Progenitor cell of endocrine pancreas (in vitro differentiated cells): Measurements from ENCODE around the gene NT5DC2. TPM values are rescaled to one million over a fixed set of nuclear protein-coding genes. Genes with fewer than 3 reads are reported as not detected.

Experiments
- DNase-seq: peaks from one replicate; pipeline ENCODE4 v3.0.0; 2021; ENCODE audit warnings: low spot score; ENCODE audit not compliant: unreplicated experiment
- H3K27ac Mint-ChIP-seq: 2 replicates; pipeline ENCODE4 v1.8.0; 2021; ENCODE audit warnings: mild to moderate bottlenecking, moderate library complexity, mixed read lengths
- H3K27me3 Mint-ChIP-seq: 2 replicates; pipeline ENCODE4 v1.8.0; 2021; ENCODE audit warnings: mixed read lengths
- H3K36me3 Mint-ChIP-seq: 2 replicates; pipeline ENCODE4 v1.8.0; 2022; ENCODE audit warnings: mixed read lengths; ENCODE audit not compliant: insufficient read depth
- H3K4me1 Mint-ChIP-seq: 2 replicates; pipeline ENCODE4 v1.8.0; 2021; ENCODE audit warnings: low read depth, mixed read lengths
- H3K4me3 Mint-ChIP-seq: 2 replicates; pipeline ENCODE4 v1.8.0; 2021; ENCODE audit warnings: low read depth, mild to moderate bottlenecking, moderate library complexity, mixed read lengths
- H3K9me3 Mint-ChIP-seq: 2 replicates; pipeline ENCODE4 v1.8.0; 2021; ENCODE audit warnings: low read depth, mixed read lengths
- CTCF ChIP-seq: fragments of 200-600 bp; sonication (generic); IDR thresholded peaks from one replicate; pipeline ENCODE4 v1.5.0; 2021; ENCODE audit warnings: antibody characterized with exemption, mild to moderate bottlenecking; ENCODE audit not compliant: unreplicated experiment
- total RNA-seq: library from RNA; stranded (reverse); gene quantifications from 2 replicates; pipeline ENCODE4 v1.2.1, GENCODE V29; 2021

Gene NT5DC2
- total RNA-seq, 1 donor from 2014 or later, result 269 TPM

GRCh38 chr3:52532838-52533622, 627 bp downstream of the NT5DC2 start:
- no peak for TF ChIP-seq CTCF
- Mint-ChIP-seq H3K36me3 (peaks cover under 1% of the 10 kb centered on the region), H3K4me1 (peaks cover 32% of the 10 kb centered on the region), H3K9me3 (no peaks in the 10 kb centered on the region), H3K27ac (peak overlapping the region; percentile 52), H3K4me3 (peak overlapping the region; percentile 82), H3K27me3 (no peaks in the 10 kb centered on the region)
- DNase-seq, result no peak

- peaks cover 1% of the 10 kb centered on the region for H3K36me3 Mint-ChIP-seq
- H3K4me3 Mint-ChIP-seq, result peak overlapping the region; percentile 82
- H3K9me3 Mint-ChIP-seq, result no peaks in the 10 kb centered on the region
- no peaks in the 10 kb centered on the region for H3K27me3 Mint-ChIP-seq
- DNase-seq, result no peak
- no peak for TF ChIP-seq CTCF
- peaks cover 26% of the 10 kb centered on the region for H3K4me1 Mint-ChIP-seq
- peak overlapping the region; percentile 52 for H3K27ac Mint-ChIP-seq
These were observed 1.2 kb downstream of the NT5DC2 start for GRCh38 chr3:52532517-52532837.

GRCh38 chr3:52531860-52532516, 1.7 kb downstream of the NT5DC2 start:
- no peaks in the 10 kb centered on the region for H3K9me3 Mint-ChIP-seq
- H3K4me3 Mint-ChIP-seq, result peak overlapping the region; percentile 82
- H3K27ac Mint-ChIP-seq, result peak overlapping the region; percentile 52

GRCh38 chr3:52530918-52531826, 2.5 kb downstream of the NT5DC2 start:
- Mint-ChIP-seq H3K4me3 (no peak overlapping the region), H3K27ac (no peak overlapping the region), H3K9me3 (no peaks in the 10 kb centered on the region), H3K36me3 (peaks cover 3% of the 10 kb centered on the region), H3K4me1 (peaks cover 19% of the 10 kb centered on the region), H3K27me3 (no peaks in the 10 kb centered on the region)
- no peak for DNase-seq
- no peak for TF ChIP-seq CTCF

More at GRCh38 chr3:52531860-52532516, 1.7 kb downstream of the NT5DC2 start:
- Mint-ChIP-seq H3K27me3 (no peaks in the 10 kb centered on the region), H3K4me1 (peaks cover 22% of the 10 kb centered on the region), H3K36me3 (peaks cover 1% of the 10 kb centered on the region)
- no peak for DNase-seq
- TF ChIP-seq CTCF, result no peak
